ACC112 (cell line): ENCODE measurements around the gene VAPB.
A peak's percentile ranks its signal among the peaks of the same experiment; 100 is the strongest.
"Not testable (repeated sequence)": the region's sequence is repeated elsewhere in the genome, so short reads cannot be mapped to it uniquely, and the experiment has no call there.

Source experiments
- H2AFZ ChIP-seq: fragments of 200-600 bp; sonication (generic); one replicate; pipeline ENCODE4 v1.6.0; 2017; ENCODE audit warnings: antibody characterized with exemption, low read length; ENCODE audit not compliant: unreplicated experiment
- H3K27ac ChIP-seq: fragments of 200-600 bp; sonication (generic); 2 replicates; pipeline ENCODE4 v1.5.1; 2014; ENCODE audit warnings: low read depth, mild to moderate bottlenecking, antibody characterized with exemption, low read length, moderate library complexity
- H3K27me3 ChIP-seq: fragments of 200-600 bp; sonication (generic); 2 replicates; pipeline ENCODE4 v1.6.1; 2014; ENCODE audit warnings: mild to moderate bottlenecking, antibody characterized with exemption, low read length, moderate library complexity, mixed read lengths; ENCODE audit not compliant: insufficient read depth
- H3K36me3 ChIP-seq: fragments of 200-600 bp; sonication (generic); 2 replicates; pipeline ENCODE4 v1.6.1; 2016; ENCODE audit warnings: mild to moderate bottlenecking, antibody characterized with exemption, low read length, moderate library complexity, mixed read lengths; ENCODE audit not compliant: insufficient read depth
- H3K4me1 ChIP-seq: fragments of 200-600 bp; sonication (generic); one replicate; pipeline ENCODE4 v1.6.1; 2016; ENCODE audit warnings: low read length, mixed read lengths; ENCODE audit not compliant: insufficient read depth, unreplicated experiment, control insufficient read depth
- H3K4me3 ChIP-seq: fragments of 200-600 bp; sonication (generic); 2 replicates; pipeline ENCODE4 v1.5.1; 2014; ENCODE audit warnings: mild to moderate bottlenecking, low read depth, low read length
- H3K79me2 ChIP-seq: fragments of 200-600 bp; sonication (generic); one replicate; pipeline ENCODE4 v1.6.0; 2016; ENCODE audit warnings: low read length; ENCODE audit not compliant: control insufficient read depth, unreplicated experiment, insufficient read depth

VAPB gene

DNA sequence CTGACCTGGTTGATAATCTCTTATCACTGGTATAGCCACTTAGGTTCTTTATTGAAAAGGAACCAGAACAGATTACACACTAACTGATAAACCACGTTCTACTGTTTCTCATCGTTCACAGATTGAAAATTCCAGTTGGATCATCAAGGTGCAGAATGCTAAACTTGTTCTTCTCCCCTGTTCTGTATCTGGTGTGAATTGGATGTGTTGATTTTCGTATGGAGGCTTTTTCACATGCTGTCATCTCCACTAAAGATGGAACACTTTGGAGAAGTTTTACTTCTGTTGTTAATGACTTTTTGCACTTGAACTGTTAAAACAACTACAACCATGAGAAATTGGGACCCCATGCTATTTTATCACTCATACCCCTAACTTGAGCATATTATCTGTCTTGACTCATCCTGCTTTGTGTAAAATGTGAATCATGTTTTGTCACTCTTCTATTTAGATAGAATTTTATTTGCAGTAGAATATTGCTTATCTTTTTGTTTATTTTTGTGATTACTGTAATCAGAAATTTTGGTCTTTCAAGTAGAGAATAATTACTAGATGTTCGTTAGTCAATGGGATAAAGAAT is 17.5 kb downstream of the VAPB start:
- Histone ChIP-seq H3K4me1 (peaks cover 37% of the 10 kb centered on the region), H3K79me2 (peaks cover 93% of the 10 kb centered on the region), H3K27me3 (no peaks in the 10 kb centered on the region), H2AFZ (no peak overlapping the region), H3K4me3 (peak overlapping the region; percentile 23; the same call in 1 of the 2 replicates), H3K27ac (peak overlapping the region; percentile 86), H3K36me3 (no peaks in the 10 kb centered on the region)

DNA sequence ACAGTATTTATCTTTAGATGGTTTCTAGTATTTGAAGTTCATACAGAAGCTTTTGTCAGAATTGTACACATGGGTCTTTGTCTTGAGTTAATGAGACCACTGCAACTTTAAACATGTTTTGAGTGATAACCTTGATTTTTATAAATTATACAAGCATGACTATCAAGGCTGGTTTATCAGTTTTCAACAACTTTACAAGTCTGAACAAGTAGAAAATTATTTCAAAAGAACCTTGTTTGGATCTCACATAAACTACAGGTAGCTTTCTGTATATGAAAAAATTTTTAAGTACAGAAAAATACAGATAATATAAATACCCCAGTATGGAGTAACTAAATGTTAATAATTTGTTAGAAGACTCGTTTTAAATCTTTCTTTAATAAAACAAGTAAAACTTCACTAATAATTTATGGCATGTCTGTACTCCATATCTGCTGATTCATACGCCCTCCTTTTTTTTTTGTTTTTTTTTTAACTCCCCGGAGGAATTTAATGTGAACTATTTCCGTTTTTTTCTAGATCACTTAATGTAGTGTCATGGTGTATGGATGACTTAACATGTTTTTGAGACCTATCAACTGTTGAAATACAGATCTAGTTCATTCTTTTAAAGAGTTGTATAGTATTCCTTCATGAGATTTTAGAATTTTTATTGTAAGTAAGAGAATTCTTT is 18.3 kb downstream of the VAPB start:
- H3K27ac ChIP-seq: peak overlapping the region; percentile 86
- peaks cover 93% of the 10 kb centered on the region for H3K79me2 ChIP-seq
- peaks cover 37% of the 10 kb centered on the region for H3K4me1 ChIP-seq
- H3K4me3 ChIP-seq: peak overlapping the region; percentile 23; the same call in 1 of the 2 replicates
- H3K27me3 ChIP-seq: no peaks in the 10 kb centered on the region
- no peak overlapping the region for H2AFZ ChIP-seq
- no peaks in the 10 kb centered on the region for H3K36me3 ChIP-seq

DNA sequence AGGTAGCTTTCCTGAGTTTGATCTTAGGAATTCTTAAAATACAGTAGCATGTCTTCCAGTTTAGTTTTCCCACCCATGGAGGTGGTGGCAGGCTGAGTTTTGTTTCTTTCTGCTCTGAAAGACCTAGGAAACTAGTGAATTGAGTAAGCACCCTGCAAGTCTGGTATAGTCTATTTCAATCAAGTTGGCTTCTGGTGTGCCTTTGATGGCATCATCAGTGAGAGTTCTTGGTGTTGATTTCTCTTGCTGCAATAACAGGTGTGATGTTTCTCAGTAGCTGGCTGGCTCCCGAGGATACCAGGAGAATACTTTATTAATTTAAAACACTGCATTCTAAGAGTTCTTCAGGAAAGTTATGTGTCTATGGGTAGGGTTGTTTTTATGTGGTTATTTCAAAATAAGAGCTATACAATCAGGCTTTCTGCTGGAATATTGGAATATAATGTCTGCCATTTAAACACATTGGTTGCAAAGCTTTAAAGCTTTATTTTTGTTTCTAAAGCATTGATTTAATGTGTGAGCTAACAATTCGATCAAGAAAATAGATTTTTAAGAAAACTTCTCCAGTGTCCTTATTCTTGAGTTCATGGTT is 19.0 kb downstream of the VAPB start:
- Histone ChIP-seq H2AFZ (no peak overlapping the region), H3K4me1 (peaks cover 37% of the 10 kb centered on the region), H3K36me3 (no peaks in the 10 kb centered on the region), H3K79me2 (peaks cover 92% of the 10 kb centered on the region), H3K27ac (peak overlapping the region; percentile 86), H3K27me3 (no peaks in the 10 kb centered on the region), H3K4me3 (peak overlapping the region; percentile 26; the same call in 1 of the 2 replicates)

DNA sequence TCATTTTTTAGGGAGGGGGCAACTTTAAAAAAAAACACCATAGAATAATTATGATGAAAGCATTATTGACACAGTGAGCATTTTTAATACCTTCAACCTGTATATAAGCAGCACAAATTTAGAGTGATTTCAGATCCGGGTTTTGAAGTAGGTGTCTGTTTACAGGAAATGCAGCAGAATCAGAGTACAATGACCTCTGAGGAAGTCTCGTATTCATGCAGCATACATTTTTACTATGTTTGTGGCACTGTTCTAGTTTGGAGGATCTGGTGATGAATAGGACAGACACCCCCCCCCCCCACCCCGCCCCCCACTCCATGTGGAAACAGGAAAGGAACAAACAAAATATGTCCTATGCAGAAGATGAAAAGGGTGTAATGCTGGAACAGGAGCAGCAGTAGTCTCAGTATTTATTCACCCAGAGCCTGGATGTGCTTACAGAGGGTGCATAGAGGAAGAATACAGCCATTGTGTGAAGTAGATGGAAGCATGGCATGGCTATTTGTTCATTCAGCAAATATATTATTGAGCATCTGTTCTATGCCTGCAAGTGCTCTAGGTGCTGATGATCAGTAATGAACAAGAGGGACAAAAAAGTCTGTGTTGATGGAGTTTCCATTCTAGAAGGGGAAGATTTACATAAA is 19.7 kb downstream of the VAPB start:
- H3K36me3 ChIP-seq: no peaks in the 10 kb centered on the region
- peak overlapping the region; percentile 86 for H3K27ac ChIP-seq
- H3K79me2 ChIP-seq: peaks cover 85% of the 10 kb centered on the region
- H3K4me1 ChIP-seq: peaks cover 36% of the 10 kb centered on the region
- H3K4me3 ChIP-seq: no peak overlapping the region
- no peaks in the 10 kb centered on the region for H3K27me3 ChIP-seq
- H2AFZ ChIP-seq: no peak overlapping the region

DNA sequence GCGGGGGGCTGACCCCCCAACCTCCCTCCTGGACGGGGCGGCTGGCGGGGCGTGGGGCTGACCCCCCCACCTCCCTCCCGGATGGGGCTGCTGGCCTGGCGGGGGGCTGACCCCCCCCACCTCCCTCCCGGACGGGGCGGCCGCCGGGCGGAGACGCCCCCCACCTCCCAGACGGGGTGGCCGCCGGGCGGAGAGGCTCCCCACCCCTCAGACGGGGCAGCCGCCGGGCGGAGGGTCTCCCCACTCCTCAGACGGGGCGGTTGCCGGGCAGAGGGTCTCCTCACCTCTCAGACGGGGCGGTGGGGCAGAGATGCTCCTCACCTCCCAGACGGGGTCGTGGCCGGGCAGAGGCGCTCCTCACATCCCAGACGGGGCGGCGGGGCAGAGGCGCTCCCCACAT is 25.2 kb downstream of the VAPB start:
- not testable (repeated sequence) for H3K4me3 ChIP-seq, H3K27ac ChIP-seq, H3K36me3 ChIP-seq, H2AFZ ChIP-seq, H3K27me3 ChIP-seq, H3K4me1 ChIP-seq
- peaks cover 73% of the 10 kb centered on the region for H3K79me2 ChIP-seq

DNA sequence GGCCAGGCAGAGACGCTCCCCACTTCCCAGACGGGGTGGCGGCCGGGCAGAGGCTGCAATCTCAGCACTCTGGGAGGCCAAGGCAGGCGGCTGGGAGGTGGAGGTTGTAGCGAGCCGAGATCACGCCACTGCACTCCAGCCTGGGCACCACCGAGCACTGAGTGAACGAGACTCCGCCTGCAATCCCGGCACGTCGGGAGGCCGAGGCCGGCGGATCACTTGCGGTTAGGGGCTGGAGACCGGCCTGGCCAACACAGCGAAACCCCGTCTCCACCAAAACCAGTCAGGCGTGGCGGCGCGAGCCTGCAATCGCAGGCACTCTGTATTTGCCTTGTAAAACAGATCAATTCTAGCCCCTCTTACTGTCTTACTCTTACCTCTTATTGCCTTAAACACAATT is 25.8 kb downstream of the VAPB start:
- H3K4me3 ChIP-seq, H3K27ac ChIP-seq, H3K36me3 ChIP-seq, H3K27me3 ChIP-seq, H3K4me1 ChIP-seq, H2AFZ ChIP-seq: not testable (repeated sequence)
- peaks cover 72% of the 10 kb centered on the region for H3K79me2 ChIP-seq

DNA sequence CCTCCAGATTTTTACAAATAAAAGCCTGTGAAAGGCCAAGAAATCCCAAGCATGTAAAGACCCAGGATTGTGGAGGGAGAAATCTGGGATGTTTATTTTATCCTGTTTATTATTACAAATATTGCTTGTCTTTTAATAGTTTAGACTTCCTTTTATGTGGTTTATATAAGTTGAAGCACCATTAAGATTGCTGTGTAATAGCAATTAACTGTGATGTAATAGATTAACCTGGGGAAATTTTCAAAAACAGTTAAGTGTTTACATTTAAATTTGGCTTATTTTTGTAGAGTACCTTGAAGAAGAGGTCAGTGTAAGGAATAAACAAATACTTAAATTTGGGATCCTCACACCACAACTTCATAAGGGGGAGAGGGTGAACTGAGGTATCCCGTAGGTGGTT is 27.0 kb downstream of the VAPB start:
- Histone ChIP-seq H3K27ac (no peak overlapping the region), H3K4me3 (no peak overlapping the region), H3K4me1 (peaks cover 9% of the 10 kb centered on the region), H2AFZ (no peak overlapping the region), H3K27me3 (no peaks in the 10 kb centered on the region), H3K36me3 (peaks cover 6% of the 10 kb centered on the region; the same call in 1 of the 2 replicates), H3K79me2 (peaks cover 67% of the 10 kb centered on the region)

DNA sequence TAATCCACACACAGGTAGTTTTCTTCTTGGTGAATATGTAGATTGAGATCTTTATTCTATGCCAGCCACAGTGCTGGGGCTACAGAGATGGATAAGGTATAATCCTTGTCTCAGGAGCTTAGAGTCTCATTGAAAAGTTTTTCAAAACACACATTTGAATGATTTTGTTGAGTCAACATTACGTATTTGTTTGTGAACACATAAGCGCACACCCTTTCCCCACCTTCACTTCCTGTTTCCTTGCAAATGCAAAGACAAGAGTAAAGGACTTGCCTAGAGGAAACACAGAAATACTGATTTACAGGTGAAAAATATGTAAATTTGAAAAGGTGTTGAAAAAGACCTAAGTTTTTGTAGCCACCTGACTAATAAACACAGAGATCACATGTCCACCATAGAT is 27.8 kb downstream of the VAPB start:
- Histone ChIP-seq H3K27ac (no peak overlapping the region), H3K27me3 (no peaks in the 10 kb centered on the region), H3K4me3 (no peak overlapping the region), H3K79me2 (peaks cover 67% of the 10 kb centered on the region), H3K4me1 (peaks cover 10% of the 10 kb centered on the region), H2AFZ (no peak overlapping the region), H3K36me3 (peaks cover 6% of the 10 kb centered on the region; the same call in 1 of the 2 replicates)

DNA sequence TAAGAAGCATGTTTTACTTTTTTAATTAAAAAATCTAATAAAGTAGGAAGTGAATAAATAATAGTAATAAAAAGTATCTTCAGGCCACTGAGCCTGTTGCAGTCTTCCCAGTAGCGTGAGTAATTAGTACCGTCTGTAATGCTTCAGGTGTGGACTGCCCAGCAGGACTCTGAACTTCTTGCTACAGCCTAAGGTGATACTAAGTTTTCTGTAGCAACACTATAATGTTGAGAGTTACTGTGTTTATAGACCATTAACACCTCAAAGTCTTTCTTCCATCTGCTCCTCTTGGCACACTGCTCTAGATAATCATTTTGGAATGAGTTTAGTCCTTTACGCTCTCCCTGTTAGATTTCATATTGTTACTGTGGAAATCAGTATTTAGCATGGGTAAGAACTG is 28.4 kb downstream of the VAPB start:
- H3K4me3 ChIP-seq: no peak overlapping the region
- peaks cover 67% of the 10 kb centered on the region for H3K79me2 ChIP-seq
- H3K27ac ChIP-seq: no peak overlapping the region
- H3K36me3 ChIP-seq: peaks cover 6% of the 10 kb centered on the region; the same call in 1 of the 2 replicates
- no peak overlapping the region for H2AFZ ChIP-seq
- peaks cover 10% of the 10 kb centered on the region for H3K4me1 ChIP-seq
- H3K27me3 ChIP-seq: no peaks in the 10 kb centered on the region

DNA sequence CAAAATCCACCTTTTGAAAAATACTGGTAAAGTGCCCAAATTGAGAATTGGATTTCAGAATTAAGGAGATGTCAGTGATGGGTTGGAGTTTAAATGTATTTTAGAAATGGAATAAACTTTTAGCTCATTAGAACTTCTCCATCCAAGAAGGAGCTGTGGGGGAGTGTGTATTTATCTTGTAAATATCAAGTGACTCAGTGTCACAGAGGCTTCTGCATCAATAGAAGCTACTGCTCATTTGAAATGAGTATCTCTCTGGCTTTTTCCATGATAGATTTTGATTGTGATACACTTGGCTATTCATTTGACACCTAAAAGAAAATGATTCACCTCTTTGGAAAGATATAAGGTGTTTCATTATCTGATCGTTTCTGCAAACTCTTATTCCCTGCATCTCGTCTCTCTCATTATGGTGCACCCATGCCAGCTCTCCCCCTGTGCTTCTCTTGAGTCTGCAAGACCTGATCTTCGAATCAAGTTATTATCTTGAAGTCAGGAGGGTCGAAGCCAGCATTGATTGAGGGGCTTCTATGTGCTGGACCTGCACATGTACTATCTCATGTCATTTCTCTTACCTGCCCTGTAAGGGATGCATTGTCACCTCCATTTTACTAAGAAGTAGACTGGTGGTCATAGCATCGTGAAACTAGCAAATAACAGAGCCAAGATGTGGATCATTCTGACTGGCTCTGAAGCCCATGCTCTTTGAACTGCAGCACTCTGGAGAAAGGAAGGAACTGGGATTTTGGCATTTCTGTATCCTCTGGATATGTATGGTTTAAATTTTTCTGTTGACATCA is 30.1 kb downstream of the VAPB start:
- peaks cover 10% of the 10 kb centered on the region for H3K4me1 ChIP-seq
- no peaks in the 10 kb centered on the region for H3K27me3 ChIP-seq
- H3K27ac ChIP-seq: no peak overlapping the region
- no peak overlapping the region for H2AFZ ChIP-seq
- peaks cover 73% of the 10 kb centered on the region for H3K79me2 ChIP-seq
- H3K4me3 ChIP-seq: no peak overlapping the region
- peaks cover 9% of the 10 kb centered on the region for H3K36me3 ChIP-seq
